Trophoblast cell (in vitro differentiated cells and primary cell): ENCODE measurements around the gene L3MBTL3.

Experiments
- DNase-seq, 2 donors: peaks; one replicate each; pipeline ENCODE4 v3.0.0-alpha.2; 2016
- H2AFZ ChIP-seq: 2 replicates; pipeline ENCODE4 v1.6.1; 2013; ENCODE audit warnings: low read length, moderate library complexity, mild to moderate bottlenecking; ENCODE audit not compliant: insufficient read depth, poor library complexity
- H2AK5ac ChIP-seq: 2 replicates; pipeline ENCODE4 v1.6.1; 2013; ENCODE audit warnings: mild to moderate bottlenecking, low read length
- H2BK120ac ChIP-seq: 2 replicates; pipeline ENCODE4 v1.6.1; 2013; ENCODE audit warnings: low read length, mild to moderate bottlenecking, moderate library complexity; ENCODE audit not compliant: insufficient read depth, poor library complexity
- H2BK12ac ChIP-seq: 2 replicates; pipeline ENCODE4 v1.6.1; 2013; ENCODE audit warnings: mild to moderate bottlenecking, low read length, moderate library complexity
- H2BK5ac ChIP-seq: 2 replicates; pipeline ENCODE4 v1.6.1; 2013; ENCODE audit warnings: low read length, low read depth, moderate library complexity, mild to moderate bottlenecking; ENCODE audit not compliant: poor library complexity
- H3K14ac ChIP-seq: 2 replicates; pipeline ENCODE4 v1.6.1; 2013; ENCODE audit warnings: mild to moderate bottlenecking, low read length
- H3K18ac ChIP-seq: 2 replicates; pipeline ENCODE4 v1.6.1; 2013; ENCODE audit warnings: mild to moderate bottlenecking, low read length
- H3K23ac ChIP-seq: 2 replicates; pipeline ENCODE4 v1.6.1; 2013; ENCODE audit warnings: low read length
- H3K27ac ChIP-seq: 2 replicates; pipeline ENCODE4 v1.5.1; 2013; ENCODE audit warnings: low read depth, mild to moderate bottlenecking, inconsistent platforms, low read length, moderate library complexity
- H3K27me3 ChIP-seq: 2 replicates; pipeline ENCODE4 v1.6.1; 2013; ENCODE audit warnings: inconsistent platforms, mild to moderate bottlenecking, low read length, moderate library complexity; ENCODE audit not compliant: insufficient read depth
- H3K36me3 ChIP-seq, 2 experiments: 1 replicate in 1 of 2; 2 replicates in 1 of 2; pipeline ENCODE4 v1.6.1; 2013; ENCODE audit warnings: low read length in 2 of 2, mild to moderate bottlenecking in 2 of 2, moderate library complexity in 1 of 2; ENCODE audit not compliant: insufficient read depth in 2 of 2, control insufficient read depth in 1 of 2
- H3K4ac ChIP-seq: 2 replicates; pipeline ENCODE4 v1.6.1; 2013; ENCODE audit warnings: low read depth, mild to moderate bottlenecking, low read length, moderate library complexity
- H3K4me1 ChIP-seq, 2 experiments: 1 replicate in 1 of 2; 2 replicates in 1 of 2; pipeline ENCODE4 v1.6.1; 2013; ENCODE audit warnings: low read length in 2 of 2, mild to moderate bottlenecking in 2 of 2, moderate library complexity in 1 of 2; ENCODE audit not compliant: insufficient read depth in 2 of 2, control insufficient read depth in 1 of 2
- H3K4me2 ChIP-seq: 2 replicates; pipeline ENCODE4 v1.6.1; 2013; ENCODE audit warnings: inconsistent platforms, mild to moderate bottlenecking, low read length, moderate library complexity
- H3K4me3 ChIP-seq: 2 replicates; pipeline ENCODE4 v1.5.1; 2013; ENCODE audit warnings: mild to moderate bottlenecking, low read depth, low read length, inconsistent platforms
- H3K79me1 ChIP-seq: one replicate; pipeline ENCODE4 v1.6.1; 2013; ENCODE audit warnings: low read length
- H3K79me2 ChIP-seq: 2 replicates; pipeline ENCODE4 v1.6.1; 2013; ENCODE audit warnings: low read length, mild to moderate bottlenecking; ENCODE audit not compliant: control insufficient read depth, insufficient read depth, poor library complexity
- H3K9ac ChIP-seq: 2 replicates; pipeline ENCODE4 v1.6.1; 2013; ENCODE audit warnings: mild to moderate bottlenecking, low read length
- H3K9me3 ChIP-seq: 2 replicates; pipeline ENCODE4 v1.6.1; 2013; ENCODE audit warnings: low read depth, mild to moderate bottlenecking, control low read depth, inconsistent platforms, low read length; ENCODE audit not compliant: insufficient read depth
- H4K12ac ChIP-seq: 2 replicates; pipeline ENCODE4 v1.6.1; 2013; ENCODE audit warnings: low read depth, mild to moderate bottlenecking, low read length, moderate library complexity
- H4K8ac ChIP-seq: 2 replicates; pipeline ENCODE4 v1.6.1; 2013; ENCODE audit warnings: low read depth, mild to moderate bottlenecking, low read length, moderate library complexity
- H4K91ac ChIP-seq: one replicate; pipeline ENCODE4 v1.6.1; 2013; ENCODE audit warnings: low read depth, mild to moderate bottlenecking, low read length, moderate library complexity
- WGBS: extraction: QIAGEN DNeasy Blood & Tissue Kit; methylation state at CpG from one replicate; pipeline ENCODE4 v1.1.7; 2013; ENCODE audit warnings: missing lambda C conversion rate; ENCODE audit not compliant: insufficient read length, insufficient coverage; ENCODE audit errors: extremely low coverage; 5-methylcytosine and 5-hydroxymethylcytosine counted together

L3MBTL3 gene

GRCh38 chr6:130185658-130186057 lies 167.3 kb downstream of the L3MBTL3 start:
- Histone ChIP-seq H3K79me2 (no peaks in the 10 kb centered on the region), H3K9me3 (no peaks in the 10 kb centered on the region), H3K9ac (no peak overlapping the region), H3K4me1 (peaks cover 4% of the 10 kb centered on the region in 2 experiments), H3K23ac (no peak overlapping the region), H3K4me2 (no peak overlapping the region), H4K8ac (no peak overlapping the region), H3K36me3 (no peaks in the 10 kb centered on the region), H3K79me1 (no peaks in the 10 kb centered on the region), H2BK12ac (no peak overlapping the region), H2BK5ac (no peak overlapping the region), H3K27ac (no peak overlapping the region), H2BK120ac (no peak overlapping the region), H3K14ac (no peak overlapping the region), H3K18ac (no peak overlapping the region), H4K12ac (no peak overlapping the region), H4K91ac (no peak overlapping the region), H3K4ac (no peak overlapping the region), H2AFZ (no peak overlapping the region), H3K27me3 (no peaks in the 10 kb centered on the region), H2AK5ac (no peak overlapping the region), H3K4me3 (no peak overlapping the region)
- no peak for DNase-seq
- no CpG with 5 or more reads among the region's 3 CpGs for WGBS

GRCh38 chr6:130187335-130188206 lies 169.2 kb downstream of the L3MBTL3 start:
- H3K27ac ChIP-seq = no peak overlapping the region
- no peak overlapping the region for H3K23ac ChIP-seq
- no peak overlapping the region for H4K8ac ChIP-seq
- no peak overlapping the region for H2AK5ac ChIP-seq
- H2BK12ac ChIP-seq = no peak overlapping the region
- H3K4ac ChIP-seq = no peak overlapping the region
- no peak overlapping the region for H3K18ac ChIP-seq
- no peak overlapping the region for H4K91ac ChIP-seq
- H2AFZ ChIP-seq = no peak overlapping the region
- H3K4me2 ChIP-seq = no peak overlapping the region
- no peak overlapping the region for H2BK5ac ChIP-seq
- no CpG with 5 or more reads among the region's 3 CpGs for WGBS
- no peak for DNase-seq
- no peak overlapping the region for H3K9ac ChIP-seq
- no peaks in the 10 kb centered on the region for H3K9me3 ChIP-seq
- no peak overlapping the region for H4K12ac ChIP-seq
- no peak overlapping the region for H3K4me3 ChIP-seq
- H3K14ac ChIP-seq = no peak overlapping the region
- no peaks in the 10 kb centered on the region for H3K79me2 ChIP-seq
- no peak overlapping the region for H2BK120ac ChIP-seq
- H3K27me3 ChIP-seq = no peaks in the 10 kb centered on the region
- H3K36me3 ChIP-seq = no peaks in the 10 kb centered on the region
- H3K4me1 ChIP-seq = peaks cover 4% of the 10 kb centered on the region in 2 experiments
- H3K79me1 ChIP-seq = no peaks in the 10 kb centered on the region

DNA sequence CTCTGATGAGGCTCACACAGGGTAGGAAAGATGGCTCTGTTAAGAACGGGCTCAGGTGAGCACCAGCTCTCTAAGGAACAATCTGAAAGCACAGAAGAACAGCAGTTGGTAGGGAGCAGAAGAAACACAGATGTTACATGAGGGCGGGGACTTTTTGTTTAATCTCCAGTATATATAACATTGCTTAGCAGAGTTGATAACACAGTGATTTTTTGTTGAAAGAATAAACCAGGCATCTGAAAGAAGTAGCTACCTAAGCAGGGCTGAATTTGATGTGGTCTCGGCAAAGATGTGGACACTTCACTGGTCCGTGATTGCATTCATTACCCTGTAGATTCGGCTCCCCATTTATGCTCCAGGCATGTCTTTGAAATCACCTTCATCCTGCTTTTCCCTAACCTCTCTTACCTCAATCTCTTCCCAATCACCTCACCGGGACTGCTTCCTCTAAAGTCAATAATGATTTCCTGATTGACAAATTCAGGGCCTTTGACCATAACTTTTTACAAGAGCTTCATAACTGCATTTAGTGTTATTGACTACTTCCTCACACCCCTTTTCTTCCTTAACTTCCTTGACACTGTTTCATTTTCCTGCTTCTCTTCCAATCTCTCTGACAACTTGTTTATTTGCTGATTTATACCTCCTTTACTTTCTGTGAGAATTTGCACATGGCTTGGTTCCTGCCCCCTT lies 170.0 kb downstream of the L3MBTL3 start:
- no peak overlapping the region for H4K91ac ChIP-seq
- no peak overlapping the region for H3K9ac ChIP-seq
- no peak overlapping the region for H3K14ac ChIP-seq
- no peak overlapping the region for H2AFZ ChIP-seq
- no CpG with 5 or more reads among the region's 6 CpGs for WGBS
- no peak overlapping the region for H3K4me2 ChIP-seq
- no peak overlapping the region for H3K27ac ChIP-seq
- H3K79me1 ChIP-seq = no peaks in the 10 kb centered on the region
- H2BK12ac ChIP-seq = no peak overlapping the region
- no peaks in the 10 kb centered on the region for H3K9me3 ChIP-seq
- no peak overlapping the region for H4K8ac ChIP-seq
- no peak overlapping the region for H3K4ac ChIP-seq
- no peak overlapping the region for H2BK120ac ChIP-seq
- H3K18ac ChIP-seq = no peak overlapping the region
- no peaks in the 10 kb centered on the region for H3K36me3 ChIP-seq
- no peak overlapping the region for H2BK5ac ChIP-seq
- H3K4me3 ChIP-seq = no peak overlapping the region
- no peaks in the 10 kb centered on the region for H3K79me2 ChIP-seq
- H3K23ac ChIP-seq = no peak overlapping the region
- H4K12ac ChIP-seq = no peak overlapping the region
- H2AK5ac ChIP-seq = no peak overlapping the region
- H3K27me3 ChIP-seq = no peaks in the 10 kb centered on the region
- H3K4me1 ChIP-seq = peaks cover 2 to 4% of the 10 kb centered on the region in 2 experiments
- DNase-seq = no peak

DNA sequence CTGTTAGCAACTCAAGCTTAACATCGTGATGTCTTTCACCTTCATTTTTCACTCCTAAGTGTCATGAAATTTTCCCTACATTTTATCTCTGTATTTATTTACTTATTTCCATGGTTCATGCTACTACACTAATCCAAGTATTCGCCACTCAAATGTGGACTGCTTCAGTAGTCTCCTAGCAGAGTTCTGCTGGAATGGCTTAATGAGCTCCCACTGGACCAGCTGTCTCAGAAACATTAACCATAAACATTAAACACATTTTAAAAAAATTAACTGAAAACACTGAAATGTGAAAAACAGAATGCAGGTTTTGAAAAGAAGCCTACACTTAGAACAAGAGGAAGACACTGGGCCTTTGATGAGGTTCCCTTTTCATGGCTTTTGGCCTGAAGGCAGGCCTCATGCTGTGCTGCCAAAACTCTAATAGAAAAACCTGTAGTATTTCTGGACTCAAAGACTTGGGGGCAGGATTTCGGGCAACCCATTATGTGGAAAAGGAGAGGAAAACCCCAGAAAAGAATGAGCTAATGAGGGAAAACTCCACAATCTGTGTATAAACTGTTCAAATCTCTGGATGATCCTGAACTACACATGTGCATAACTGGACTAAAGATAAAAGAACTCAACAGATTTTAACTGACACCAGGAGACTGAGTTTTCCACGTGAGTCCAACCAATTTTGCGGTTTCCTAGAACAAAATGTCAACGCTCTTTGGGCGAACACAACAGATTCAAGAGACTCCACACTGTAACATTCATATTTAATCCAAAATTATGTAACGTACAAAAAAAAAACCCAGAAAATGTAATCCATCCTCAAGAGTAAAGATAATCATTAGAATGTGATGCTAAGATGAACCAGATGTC lies 171.4 kb downstream of the L3MBTL3 start:
- H3K27me3 ChIP-seq = no peaks in the 10 kb centered on the region
- no peak overlapping the region for H4K12ac ChIP-seq
- H3K18ac ChIP-seq = no peak overlapping the region
- H2AK5ac ChIP-seq = no peak overlapping the region
- H2AFZ ChIP-seq = no peak overlapping the region
- no peaks in the 10 kb centered on the region for H3K36me3 ChIP-seq
- no peaks in the 10 kb centered on the region for H3K79me2 ChIP-seq
- H3K79me1 ChIP-seq = no peaks in the 10 kb centered on the region
- H2BK5ac ChIP-seq = no peak overlapping the region
- no peak overlapping the region for H4K8ac ChIP-seq
- no peak overlapping the region for H2BK120ac ChIP-seq
- no peak overlapping the region for H3K4me3 ChIP-seq
- no peak for DNase-seq
- H3K23ac ChIP-seq = no peak overlapping the region
- no peaks in the 10 kb centered on the region for H3K4me1 ChIP-seq
- no peak overlapping the region for H3K9ac ChIP-seq
- H3K4me2 ChIP-seq = no peak overlapping the region
- H3K9me3 ChIP-seq = no peaks in the 10 kb centered on the region
- no peak overlapping the region for H4K91ac ChIP-seq
- no peak overlapping the region for H3K27ac ChIP-seq
- no peak overlapping the region for H3K4ac ChIP-seq
- H3K14ac ChIP-seq = no peak overlapping the region
- no CpG with 5 or more reads among the region's 8 CpGs for WGBS
- H2BK12ac ChIP-seq = no peak overlapping the region
